22Rv1 (cell line): ENCODE data around the gene LRCH2.

Experiments
- CTCF ChIP-seq: fragments of 450-650 bp; IDR thresholded peaks from 2 replicates; pipeline ENCODE4 v1.5.1; 2017; ENCODE audit warnings: mild to moderate bottlenecking
- ZFX ChIP-seq: fragments of 450-650 bp; IDR thresholded peaks from 2 replicates; pipeline ENCODE4 v1.6.1; 2017; ENCODE audit warnings: antibody characterized with exemption, borderline replicate concordance

- TF ChIP-seq CTCF: no peak
- no peak for TF ChIP-seq ZFX
These were observed 140.7 kb downstream of the LRCH2 start for GRCh38 chrX:115093191-115093590.
